Measurements from ENCODE around the gene KREMEN1. TPM values are rescaled to one million over a fixed set of nuclear protein-coding genes. Genes with fewer than 3 reads are reported as not detected.
"Not testable (repeated sequence)": the region's sequence is repeated elsewhere in the genome, so short reads cannot be mapped to it uniquely, and the experiment has no call there.

Gene KREMEN1
- total RNA-seq, 6 donors from 2014 or later: 8.4 to 24.3 (median 15.9) TPM

GRCh38 chr22:29115682-29116288 lies 43.0 kb downstream of the KREMEN1 start:
- DNase-seq (no peak), ATAC-seq (ENCODE audit: low FRiP score in 2 of 2) (no peak)
- no peak overlapping the region for H3K4me3 ChIP-seq
- H3K27ac ChIP-seq: no peak overlapping the region
- 79 to 87% methylated on average over 2 of the region's 2 CpGs for WGBS, 2 donors
- no peaks in the 10 kb centered on the region for H3K27me3 ChIP-seq
- TF ChIP-seq, protein P1, sequence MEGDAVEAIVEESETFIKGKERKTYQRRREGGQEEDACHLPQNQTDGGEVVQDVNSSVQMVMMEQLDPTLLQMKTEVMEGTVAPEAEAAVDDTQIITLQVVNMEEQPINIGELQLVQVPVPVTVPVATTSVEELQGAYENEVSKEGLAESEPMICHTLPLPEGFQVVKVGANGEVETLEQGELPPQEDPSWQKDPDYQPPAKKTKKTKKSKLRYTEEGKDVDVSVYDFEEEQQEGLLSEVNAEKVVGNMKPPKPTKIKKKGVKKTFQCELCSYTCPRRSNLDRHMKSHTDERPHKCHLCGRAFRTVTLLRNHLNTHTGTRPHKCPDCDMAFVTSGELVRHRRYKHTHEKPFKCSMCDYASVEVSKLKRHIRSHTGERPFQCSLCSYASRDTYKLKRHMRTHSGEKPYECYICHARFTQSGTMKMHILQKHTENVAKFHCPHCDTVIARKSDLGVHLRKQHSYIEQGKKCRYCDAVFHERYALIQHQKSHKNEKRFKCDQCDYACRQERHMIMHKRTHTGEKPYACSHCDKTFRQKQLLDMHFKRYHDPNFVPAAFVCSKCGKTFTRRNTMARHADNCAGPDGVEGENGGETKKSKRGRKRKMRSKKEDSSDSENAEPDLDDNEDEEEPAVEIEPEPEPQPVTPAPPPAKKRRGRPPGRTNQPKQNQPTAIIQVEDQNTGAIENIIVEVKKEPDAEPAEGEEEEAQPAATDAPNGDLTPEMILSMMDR (IDR thresholded peaks at IDR 0.05): no peak
- TF ChIP-seq POLR2AphosphoS5 (IDR thresholded peaks at IDR 0.05): no peak
- H3K36me3 ChIP-seq: no peaks in the 10 kb centered on the region
- H3K4me1 ChIP-seq: no peaks in the 10 kb centered on the region
- no peaks in the 10 kb centered on the region for H3K9me3 ChIP-seq

DNA sequence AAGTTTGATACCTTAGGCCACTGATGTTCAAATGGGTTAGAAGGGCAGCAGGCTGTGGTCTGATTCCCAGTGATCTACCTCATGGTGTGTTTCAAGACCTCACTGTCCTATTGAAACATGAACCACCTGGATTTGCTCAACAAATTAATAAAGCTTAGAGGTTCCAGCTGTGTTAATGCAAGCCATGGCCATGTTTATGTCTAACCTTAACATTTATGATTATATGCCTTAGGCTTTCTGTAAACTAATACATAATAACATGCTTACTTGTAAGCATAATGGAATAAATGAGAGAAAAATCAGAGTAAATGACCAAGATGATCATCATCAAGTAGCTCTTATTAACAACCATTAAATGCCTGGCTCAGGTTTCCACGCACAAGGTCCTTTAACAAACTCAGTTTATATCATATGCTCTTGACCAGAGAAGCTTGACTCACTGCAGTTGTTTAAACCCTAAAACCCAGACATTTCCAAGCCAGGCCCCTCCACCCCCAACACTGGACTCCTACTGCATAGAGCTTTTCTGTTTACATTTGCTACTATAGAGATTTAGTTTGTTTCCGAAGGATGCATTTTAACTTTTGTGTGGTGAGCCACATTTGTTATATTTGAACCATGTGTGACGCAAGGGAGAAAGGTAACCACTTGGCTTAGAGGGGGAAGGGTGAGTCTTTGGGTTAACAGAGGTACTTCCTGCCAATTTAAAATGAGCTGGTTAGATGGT lies 43.7 kb downstream of the KREMEN1 start:
- Histone ChIP-seq H3K9me3 (no peaks in the 10 kb centered on the region), H3K36me3 (no peaks in the 10 kb centered on the region), H3K4me3 (no peak overlapping the region), H3K27me3 (no peaks in the 10 kb centered on the region), H3K4me1 (no peaks in the 10 kb centered on the region), H3K27ac (peak overlapping the region in 1 of 4 donors; percentile 35)
- DNase-seq (no peak), ATAC-seq (ENCODE audit: low FRiP score in 2 of 2) (no peak)
- no peak for TF ChIP-seq EP300 (IDR thresholded peaks at IDR 0.05)
- TF ChIP-seq, protein P1 (IDR thresholded peaks at IDR 0.05): no peak
- TF ChIP-seq POLR2A (IDR thresholded peaks at IDR 0.05): no peak
- TF ChIP-seq POLR2AphosphoS5 (IDR thresholded peaks at IDR 0.05): no peak
- 81 to 92% methylated on average over 3 of the region's 3 CpGs for WGBS, 2 donors

GRCh38 chr22:29117799-29118477 lies 45.1 kb downstream of the KREMEN1 start:
- Histone ChIP-seq H3K4me3 (no peak overlapping the region), H3K36me3 (no peaks in the 10 kb centered on the region), H3K27me3 (no peaks in the 10 kb centered on the region), H3K27ac (peak overlapping the region; percentile 7 to 45 (median 34)), H3K4me1 (no peaks in the 10 kb centered on the region), H3K9me3 (no peaks in the 10 kb centered on the region)
- DNase-seq (no peak), ATAC-seq (ENCODE audit: low FRiP score in 2 of 2) (peak in 1 of 2 donors; percentile 19)
- TF ChIP-seq EP300 (IDR thresholded peaks at IDR 0.05) (no peak), POLR2AphosphoS5 (IDR thresholded peaks at IDR 0.05) (peak in 1 of 2 donors; percentile 88)
- 84 to 86% methylated on average over 6 of the region's 6 CpGs for WGBS, 2 donors

GRCh38 chr22:29120098-29120912 lies 47.5 kb downstream of the KREMEN1 start:
- H3K27me3 ChIP-seq; H3K4me1 ChIP-seq; H3K36me3 ChIP-seq; H3K9me3 ChIP-seq; H3K4me3 ChIP-seq; ATAC-seq (ENCODE audit: low FRiP score in 2 of 2); DNase-seq: not testable (repeated sequence)
- WGBS, 2 donors: 84 to 87% methylated on average over 6 of the region's 7 CpGs
- H3K27ac ChIP-seq: peak overlapping the region in 1 of 4 donors; percentile 46

GRCh38 chr22:29121124-29121523 lies 48.3 kb downstream of the KREMEN1 start:
- no peaks in the 10 kb centered on the region for H3K9me3 ChIP-seq
- ATAC-seq (ENCODE audit: low FRiP score in 2 of 2) (no peak), DNase-seq (no peak)
- H3K4me1 ChIP-seq: no peaks in the 10 kb centered on the region
- TF ChIP-seq, protein P1 (IDR thresholded peaks at IDR 0.05): no peak
- TF ChIP-seq POLR2A (IDR thresholded peaks at IDR 0.05) (no peak), EP300 (IDR thresholded peaks at IDR 0.05) (no peak), POLR2AphosphoS5 (IDR thresholded peaks at IDR 0.05) (no peak)
- H3K4me3 ChIP-seq: no peak overlapping the region
- no peak overlapping the region for H3K27ac ChIP-seq
- peaks cover 0 to 10% (median 0%) of the 10 kb centered on the region in 4 donors for H3K36me3 ChIP-seq
- H3K27me3 ChIP-seq: no peaks in the 10 kb centered on the region
- 67 to 69% methylated on average over 5 of the region's 5 CpGs for WGBS, 2 donors

Data from upper lobe of left lung (tissue), 6 donors.